ENCODE measurements around the gene PRRT1. TPM values are rescaled to one million over a fixed set of nuclear protein-coding genes. Genes with fewer than 3 reads are reported as not detected.

PRRT1 gene
- polyA plus RNA-seq, 1 donor (not counting 4 experiments of a cell fraction or from before 2014, with no cell fraction given): 0.09 TPM

DNA sequence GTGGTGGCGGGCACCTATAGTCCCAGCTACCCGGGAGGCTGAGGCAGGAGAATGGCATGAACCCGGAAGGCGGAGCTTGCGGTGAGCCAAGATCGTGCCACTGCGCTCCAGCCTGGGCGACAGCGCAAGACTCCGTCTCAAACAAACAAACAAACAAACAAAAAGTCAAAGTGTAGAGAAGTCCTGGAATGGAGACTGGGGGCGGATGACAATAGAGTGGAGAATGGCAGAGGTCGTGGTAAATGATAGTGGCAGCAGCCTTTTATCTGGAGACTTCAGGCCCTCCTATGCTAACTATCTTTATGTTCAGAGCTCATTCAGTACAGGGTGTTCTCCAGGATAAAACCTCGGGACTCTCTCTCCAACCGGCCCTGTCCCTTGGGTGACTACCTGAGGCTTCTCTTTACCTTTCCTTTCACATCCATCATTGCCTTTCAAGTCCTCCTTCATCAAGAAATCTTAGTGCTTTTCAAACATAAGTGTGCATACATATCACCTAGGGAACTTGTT lies 20.2 kb downstream of the PRRT1 start:
- Histone ChIP-seq H2AFZ (ENCODE audit: control insufficient read depth, low read length) (no peak overlapping the region), H3K9me1 (ENCODE audit: control insufficient read depth, extremely low read depth, insufficient read depth, low read length) (no peaks in the 10 kb centered on the region), H3K27me3 (ENCODE audit: control insufficient read depth, extremely low read depth, insufficient read depth, low read length) (no peaks in the 10 kb centered on the region), H3K4me3 (ENCODE audit: control insufficient read depth in 2 of 3, extremely low read depth in 1 of 3, insufficient read depth in 2 of 3, low read depth in 1 of 3, low read length in 3 of 3) (no peak overlapping the region), H3K4me1 (ENCODE audit: control insufficient read depth, extremely low read depth, insufficient read depth, low read length) (peaks cover 23% of the 10 kb centered on the region), H3K9ac (ENCODE audit: control insufficient read depth, extremely low read depth, insufficient read depth, low read length) (no peak overlapping the region), H3K9me3 (ENCODE audit: control insufficient read depth, low read depth, low read length) (no peaks in the 10 kb centered on the region), H3K4me2 (ENCODE audit: control insufficient read depth, extremely low read depth, insufficient read depth, low read depth, low read length) (no peak overlapping the region), H3K79me2 (ENCODE audit: control insufficient read depth, insufficient read depth, low read length) (peaks cover 18% of the 10 kb centered on the region), H3K36me3 (ENCODE audit: control insufficient read depth in 2 of 2, extremely low read depth in 1 of 2, insufficient read depth in 2 of 2, low read length in 2 of 2) (no peaks in the 10 kb centered on the region), H3K27ac (ENCODE audit: control insufficient read depth, insufficient read depth, low read length) (no peak overlapping the region), H4K20me1 (ENCODE audit: control insufficient read depth, extremely low read depth, insufficient read depth, low read length) (no peaks in the 10 kb centered on the region)
- FAIRE-seq (no peak), DNase-seq (ENCODE audit: low read depth, low spot score) (no peak)
- TF ChIP-seq, protein P1, sequence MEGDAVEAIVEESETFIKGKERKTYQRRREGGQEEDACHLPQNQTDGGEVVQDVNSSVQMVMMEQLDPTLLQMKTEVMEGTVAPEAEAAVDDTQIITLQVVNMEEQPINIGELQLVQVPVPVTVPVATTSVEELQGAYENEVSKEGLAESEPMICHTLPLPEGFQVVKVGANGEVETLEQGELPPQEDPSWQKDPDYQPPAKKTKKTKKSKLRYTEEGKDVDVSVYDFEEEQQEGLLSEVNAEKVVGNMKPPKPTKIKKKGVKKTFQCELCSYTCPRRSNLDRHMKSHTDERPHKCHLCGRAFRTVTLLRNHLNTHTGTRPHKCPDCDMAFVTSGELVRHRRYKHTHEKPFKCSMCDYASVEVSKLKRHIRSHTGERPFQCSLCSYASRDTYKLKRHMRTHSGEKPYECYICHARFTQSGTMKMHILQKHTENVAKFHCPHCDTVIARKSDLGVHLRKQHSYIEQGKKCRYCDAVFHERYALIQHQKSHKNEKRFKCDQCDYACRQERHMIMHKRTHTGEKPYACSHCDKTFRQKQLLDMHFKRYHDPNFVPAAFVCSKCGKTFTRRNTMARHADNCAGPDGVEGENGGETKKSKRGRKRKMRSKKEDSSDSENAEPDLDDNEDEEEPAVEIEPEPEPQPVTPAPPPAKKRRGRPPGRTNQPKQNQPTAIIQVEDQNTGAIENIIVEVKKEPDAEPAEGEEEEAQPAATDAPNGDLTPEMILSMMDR (optimal IDR thresholded peaks at IDR 0.05 in 1 of 3, IDR thresholded peaks at IDR 0.05 in 1 of 3, conservative IDR thresholded peaks at IDR 0.05 in 1 of 3; ENCODE audit: extremely low read depth in 1 of 3, insufficient read depth in 2 of 3, low read length in 3 of 3): no peak
- TF ChIP-seq EZH2 (IDR thresholded peaks at IDR 0.05; ENCODE audit: low read length): no peak
- dilution Hi-C loops (cut with MboI; ENCODE audit: extremely low pct_ligation_motif_present, low sequenced_read_pairs): no loop called here

DNA sequence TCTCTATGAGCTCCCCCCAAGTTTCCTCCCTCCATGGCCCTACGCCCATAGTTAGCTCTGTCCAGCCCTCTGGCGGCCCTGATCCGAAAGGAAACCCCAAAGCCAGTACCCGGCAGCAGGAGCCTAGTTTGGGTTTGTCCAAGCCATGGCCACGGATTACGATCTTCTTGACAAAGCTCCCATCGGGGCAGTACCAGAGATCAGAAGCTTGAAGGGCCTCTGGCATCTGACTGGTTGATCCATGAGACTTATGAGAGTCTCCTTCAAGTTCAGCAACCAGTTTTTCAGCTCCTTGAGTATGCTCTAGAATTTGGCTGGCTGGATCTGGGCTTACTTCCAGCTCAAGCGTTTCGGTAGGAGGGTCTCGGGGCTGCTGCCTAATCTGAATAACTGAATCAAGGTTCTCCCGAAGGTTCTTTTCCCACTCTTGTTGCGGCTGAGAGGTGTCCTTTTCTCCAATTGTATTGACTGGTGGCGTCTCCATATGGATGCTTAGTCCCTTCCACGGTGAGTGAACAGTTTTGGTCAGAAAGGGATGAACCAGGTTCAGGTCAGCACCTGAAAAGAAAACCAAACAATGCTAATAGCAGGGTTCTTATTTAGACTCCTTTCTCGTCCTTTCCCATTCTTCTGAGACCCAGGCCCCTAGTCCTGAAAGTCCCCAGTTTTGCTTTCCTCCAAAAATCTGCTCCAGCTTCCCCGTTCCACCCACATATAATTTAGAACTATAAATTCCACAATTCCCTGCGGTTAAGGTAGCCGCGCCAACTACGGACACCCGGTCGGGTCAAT lies 22.2 kb downstream of the PRRT1 start:
- H3K4me1 ChIP-seq (ENCODE audit: control insufficient read depth, extremely low read depth, insufficient read depth, low read length): peaks cover 23% of the 10 kb centered on the region
- H3K4me3 ChIP-seq (ENCODE audit: control insufficient read depth in 2 of 3, extremely low read depth in 1 of 3, insufficient read depth in 2 of 3, low read depth in 1 of 3, low read length in 3 of 3): peak overlapping the region; percentile 60 to 89 (median 78)
- TF ChIP-seq, protein P1 (optimal IDR thresholded peaks at IDR 0.05 in 1 of 3, IDR thresholded peaks at IDR 0.05 in 1 of 3, conservative IDR thresholded peaks at IDR 0.05 in 1 of 3; ENCODE audit: extremely low read depth in 1 of 3, insufficient read depth in 2 of 3, low read length in 3 of 3): no peak
- TF ChIP-seq EZH2 (IDR thresholded peaks at IDR 0.05; ENCODE audit: low read length): no peak
- DNase-seq (ENCODE audit: low read depth, low spot score) (no peak), FAIRE-seq (no peak)
- peaks cover 18% of the 10 kb centered on the region for H3K79me2 ChIP-seq (ENCODE audit: control insufficient read depth, insufficient read depth, low read length)
- no peaks in the 10 kb centered on the region for H3K36me3 ChIP-seq (ENCODE audit: control insufficient read depth in 2 of 2, extremely low read depth in 1 of 2, insufficient read depth in 2 of 2, low read length in 2 of 2)
- H2AFZ ChIP-seq (ENCODE audit: control insufficient read depth, low read length): peak overlapping the region; percentile 83
- no peaks in the 10 kb centered on the region for H3K27me3 ChIP-seq (ENCODE audit: control insufficient read depth, extremely low read depth, insufficient read depth, low read length)
- peak overlapping the region; percentile 76 for H3K4me2 ChIP-seq (ENCODE audit: control insufficient read depth, extremely low read depth, insufficient read depth, low read depth, low read length)
- peak overlapping the region; percentile 75 for H3K9ac ChIP-seq (ENCODE audit: control insufficient read depth, extremely low read depth, insufficient read depth, low read length)
- no peaks in the 10 kb centered on the region for H3K9me3 ChIP-seq (ENCODE audit: control insufficient read depth, low read depth, low read length)
- H4K20me1 ChIP-seq (ENCODE audit: control insufficient read depth, extremely low read depth, insufficient read depth, low read length): no peaks in the 10 kb centered on the region
- dilution Hi-C loops (cut with MboI; ENCODE audit: extremely low pct_ligation_motif_present, low sequenced_read_pairs): no loop called here
- no peaks in the 10 kb centered on the region for H3K9me1 ChIP-seq (ENCODE audit: control insufficient read depth, extremely low read depth, insufficient read depth, low read length)
- H3K27ac ChIP-seq (ENCODE audit: control insufficient read depth, insufficient read depth, low read length): peak overlapping the region; percentile 58
